WTC11 (cell line): ENCODE measurements around the gene ELF5. TPM values are rescaled to one million over a fixed set of nuclear protein-coding genes. Genes with fewer than 3 reads are reported as not detected.

Experiments used
- ATAC-seq: fragments of 200-7000 bp; cut with Tn5 transposase; 2 replicates; pipeline ENCODE4 v1.10.0; 2021; ENCODE audit warnings: mild to moderate bottlenecking, moderate library complexity
- CTCF ChIA-PET: fragments of 300-600 bp; sonication (Branson Sonifier 250); formaldehyde crosslinking; loops from one replicate; lab custom pipeline; 2021; ENCODE audit warnings: antibody characterized with exemption; lab: Charles Lee
- POLR2A ChIA-PET: fragments of 350-600 bp; sonication (Branson Sonifier 250); formaldehyde crosslinking; loops from one replicate; lab custom pipeline; 2021; ENCODE audit warnings: antibody characterized with exemption; lab: Charles Lee
- DNase-seq: peaks from one replicate; pipeline ENCODE4 v3.0.0; 2021; ENCODE audit warnings: low spot score
- H3K27ac Mint-ChIP-seq: 2 replicates; pipeline ENCODE4 v1.8.0; 2021; ENCODE audit warnings: mixed read lengths
- H3K27me3 Mint-ChIP-seq: 2 replicates; pipeline ENCODE4 v1.8.0; 2021; ENCODE audit warnings: low read depth, mild to moderate bottlenecking, moderate library complexity, mixed read lengths
- H3K36me3 Mint-ChIP-seq: 2 replicates; pipeline ENCODE4 v1.8.0; 2021; ENCODE audit warnings: mixed read lengths
- H3K4me1 Mint-ChIP-seq: 2 replicates; pipeline ENCODE4 v1.8.0; 2022; ENCODE audit warnings: mixed read lengths
- H3K4me3 Mint-ChIP-seq: 2 replicates; pipeline ENCODE4 v1.8.0; 2021; ENCODE audit warnings: mild to moderate bottlenecking, moderate library complexity, mixed read lengths
- H3K9me3 Mint-ChIP-seq: 2 replicates; pipeline ENCODE4 v1.8.0; 2021; ENCODE audit warnings: mixed read lengths
- ATF2 ChIP-seq: sonication (generic); formaldehyde crosslinking; IDR thresholded peaks from 2 replicates; pipeline ENCODE4 v1.8.1; 2022; ENCODE audit warnings: low read depth, missing genetic modification reagents, borderline replicate concordance
- ETV6 ChIP-seq: sonication (generic); formaldehyde crosslinking; IDR thresholded peaks from 2 replicates; pipeline ENCODE4 v1.8.1; 2022; ENCODE audit warnings: mild to moderate bottlenecking, missing genetic modification reagents
- FOXP1 ChIP-seq: sonication (generic); formaldehyde crosslinking; IDR thresholded peaks from 2 replicates; pipeline ENCODE4 v1.8.0; 2022; ENCODE audit warnings: missing genetic modification reagents, mild to moderate bottlenecking, moderate library complexity, borderline replicate concordance
- JAZF1 ChIP-seq: fragments of 250-450 bp; sonication (Bioruptor Pico); IDR thresholded peaks from 2 replicates; pipeline ENCODE4 v1.9.0; 2021; ENCODE audit warnings: moderate library complexity, mild to moderate bottlenecking, inconsistent platforms
- NFE2L1 ChIP-seq: sonication (generic); formaldehyde crosslinking; IDR thresholded peaks from 2 replicates; pipeline ENCODE4 v1.8.1; 2023; ENCODE audit warnings: missing genetic modification reagents
- PRRX2 ChIP-seq: fragments of 250-450 bp; sonication (Bioruptor Pico); IDR thresholded peaks from 2 replicates; pipeline ENCODE4 v1.8.0; 2021; ENCODE audit warnings: mild to moderate bottlenecking
- SOX15 ChIP-seq: fragments of 250-450 bp; sonication (Bioruptor Pico); IDR thresholded peaks from 2 replicates; pipeline ENCODE4 v1.9.0; 2021; ENCODE audit warnings: mild to moderate bottlenecking
- SP1 ChIP-seq: sonication (generic); formaldehyde crosslinking; conservative IDR thresholded peaks from 2 replicates; pipeline ENCODE4 v1.8.1; 2022; ENCODE audit warnings: missing genetic modification reagents
- ZBTB43 ChIP-seq: sonication (generic); formaldehyde crosslinking; IDR thresholded peaks from 2 replicates; pipeline ENCODE4 v1.8.1; 2023; ENCODE audit warnings: mild to moderate bottlenecking, missing genetic modification reagents
- ZNF416 ChIP-seq: fragments of 250-450 bp; sonication (Bioruptor Pico); IDR thresholded peaks from 2 replicates; pipeline ENCODE4 v1.9.0; 2021; ENCODE audit warnings: mild to moderate bottlenecking, inconsistent platforms
- total RNA-seq: library from RNA; stranded (reverse); gene quantifications from 3 replicates; pipeline ENCODE4 v1.2.3, GENCODE V29; 2021
- TF ChIP-seq, protein P1 (sequence below): fragments of 250-450 bp; sonication (Bioruptor Pico); IDR thresholded peaks from 2 replicates; pipeline ENCODE4 v1.9.0; 2021; ENCODE audit warnings: mild to moderate bottlenecking, borderline replicate concordance
- TF ChIP-seq, protein P2 (sequence below): sonication (generic); formaldehyde crosslinking; IDR thresholded peaks from 2 replicates; pipeline ENCODE4 v1.8.0; 2023; ENCODE audit warnings: missing genetic modification reagents
- TF ChIP-seq, protein P3 (sequence below): sonication (generic); formaldehyde crosslinking; conservative IDR thresholded peaks from 2 replicates; pipeline ENCODE4 v1.8.1; 2022; ENCODE audit warnings: mild to moderate bottlenecking, missing genetic modification reagents
- TF ChIP-seq, protein P4 (sequence below): fragments of 250-450 bp; sonication (Bioruptor Pico); IDR thresholded peaks from 2 replicates; pipeline ENCODE4 v1.9.0; 2021; ENCODE audit warnings: mild to moderate bottlenecking

The ELF5 gene
- total RNA-seq, 1 experiment from 2014 or later: not detected

- TF ChIP-seq, protein P1, sequence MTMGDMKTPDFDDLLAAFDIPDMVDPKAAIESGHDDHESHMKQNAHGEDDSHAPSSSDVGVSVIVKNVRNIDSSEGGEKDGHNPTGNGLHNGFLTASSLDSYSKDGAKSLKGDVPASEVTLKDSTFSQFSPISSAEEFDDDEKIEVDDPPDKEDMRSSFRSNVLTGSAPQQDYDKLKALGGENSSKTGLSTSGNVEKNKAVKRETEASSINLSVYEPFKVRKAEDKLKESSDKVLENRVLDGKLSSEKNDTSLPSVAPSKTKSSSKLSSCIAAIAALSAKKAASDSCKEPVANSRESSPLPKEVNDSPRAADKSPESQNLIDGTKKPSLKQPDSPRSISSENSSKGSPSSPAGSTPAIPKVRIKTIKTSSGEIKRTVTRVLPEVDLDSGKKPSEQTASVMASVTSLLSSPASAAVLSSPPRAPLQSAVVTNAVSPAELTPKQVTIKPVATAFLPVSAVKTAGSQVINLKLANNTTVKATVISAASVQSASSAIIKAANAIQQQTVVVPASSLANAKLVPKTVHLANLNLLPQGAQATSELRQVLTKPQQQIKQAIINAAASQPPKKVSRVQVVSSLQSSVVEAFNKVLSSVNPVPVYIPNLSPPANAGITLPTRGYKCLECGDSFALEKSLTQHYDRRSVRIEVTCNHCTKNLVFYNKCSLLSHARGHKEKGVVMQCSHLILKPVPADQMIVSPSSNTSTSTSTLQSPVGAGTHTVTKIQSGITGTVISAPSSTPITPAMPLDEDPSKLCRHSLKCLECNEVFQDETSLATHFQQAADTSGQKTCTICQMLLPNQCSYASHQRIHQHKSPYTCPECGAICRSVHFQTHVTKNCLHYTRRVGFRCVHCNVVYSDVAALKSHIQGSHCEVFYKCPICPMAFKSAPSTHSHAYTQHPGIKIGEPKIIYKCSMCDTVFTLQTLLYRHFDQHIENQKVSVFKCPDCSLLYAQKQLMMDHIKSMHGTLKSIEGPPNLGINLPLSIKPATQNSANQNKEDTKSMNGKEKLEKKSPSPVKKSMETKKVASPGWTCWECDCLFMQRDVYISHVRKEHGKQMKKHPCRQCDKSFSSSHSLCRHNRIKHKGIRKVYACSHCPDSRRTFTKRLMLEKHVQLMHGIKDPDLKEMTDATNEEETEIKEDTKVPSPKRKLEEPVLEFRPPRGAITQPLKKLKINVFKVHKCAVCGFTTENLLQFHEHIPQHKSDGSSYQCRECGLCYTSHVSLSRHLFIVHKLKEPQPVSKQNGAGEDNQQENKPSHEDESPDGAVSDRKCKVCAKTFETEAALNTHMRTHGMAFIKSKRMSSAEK (CRISPR knock-in tag): no peak
- TF ChIP-seq, protein P2, sequence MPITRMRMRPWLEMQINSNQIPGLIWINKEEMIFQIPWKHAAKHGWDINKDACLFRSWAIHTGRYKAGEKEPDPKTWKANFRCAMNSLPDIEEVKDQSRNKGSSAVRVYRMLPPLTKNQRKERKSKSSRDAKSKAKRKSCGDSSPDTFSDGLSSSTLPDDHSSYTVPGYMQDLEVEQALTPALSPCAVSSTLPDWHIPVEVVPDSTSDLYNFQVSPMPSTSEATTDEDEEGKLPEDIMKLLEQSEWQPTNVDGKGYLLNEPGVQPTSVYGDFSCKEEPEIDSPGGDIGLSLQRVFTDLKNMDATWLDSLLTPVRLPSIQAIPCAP (CRISPR knock-in tag): no peak
- TF ChIP-seq, protein P3, sequence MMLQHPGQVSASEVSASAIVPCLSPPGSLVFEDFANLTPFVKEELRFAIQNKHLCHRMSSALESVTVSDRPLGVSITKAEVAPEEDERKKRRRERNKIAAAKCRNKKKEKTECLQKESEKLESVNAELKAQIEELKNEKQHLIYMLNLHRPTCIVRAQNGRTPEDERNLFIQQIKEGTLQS: no peak
- TF ChIP-seq ZBTB43 (CRISPR knock-in tag): no peak
- no peak for TF ChIP-seq SOX15 (CRISPR knock-in tag)
- TF ChIP-seq JAZF1 (CRISPR knock-in tag): no peak
- TF ChIP-seq, protein P4, sequence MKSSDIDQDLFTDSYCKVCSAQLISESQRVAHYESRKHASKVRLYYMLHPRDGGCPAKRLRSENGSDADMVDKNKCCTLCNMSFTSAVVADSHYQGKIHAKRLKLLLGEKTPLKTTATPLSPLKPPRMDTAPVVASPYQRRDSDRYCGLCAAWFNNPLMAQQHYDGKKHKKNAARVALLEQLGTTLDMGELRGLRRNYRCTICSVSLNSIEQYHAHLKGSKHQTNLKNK (CRISPR knock-in tag): no peak
- TF ChIP-seq ZNF416 (CRISPR knock-in tag): no peak
These were observed 64.6 kb downstream of the ELF5 start (continued) for GRCh38 chr11:34449013-34449412.

DNA sequence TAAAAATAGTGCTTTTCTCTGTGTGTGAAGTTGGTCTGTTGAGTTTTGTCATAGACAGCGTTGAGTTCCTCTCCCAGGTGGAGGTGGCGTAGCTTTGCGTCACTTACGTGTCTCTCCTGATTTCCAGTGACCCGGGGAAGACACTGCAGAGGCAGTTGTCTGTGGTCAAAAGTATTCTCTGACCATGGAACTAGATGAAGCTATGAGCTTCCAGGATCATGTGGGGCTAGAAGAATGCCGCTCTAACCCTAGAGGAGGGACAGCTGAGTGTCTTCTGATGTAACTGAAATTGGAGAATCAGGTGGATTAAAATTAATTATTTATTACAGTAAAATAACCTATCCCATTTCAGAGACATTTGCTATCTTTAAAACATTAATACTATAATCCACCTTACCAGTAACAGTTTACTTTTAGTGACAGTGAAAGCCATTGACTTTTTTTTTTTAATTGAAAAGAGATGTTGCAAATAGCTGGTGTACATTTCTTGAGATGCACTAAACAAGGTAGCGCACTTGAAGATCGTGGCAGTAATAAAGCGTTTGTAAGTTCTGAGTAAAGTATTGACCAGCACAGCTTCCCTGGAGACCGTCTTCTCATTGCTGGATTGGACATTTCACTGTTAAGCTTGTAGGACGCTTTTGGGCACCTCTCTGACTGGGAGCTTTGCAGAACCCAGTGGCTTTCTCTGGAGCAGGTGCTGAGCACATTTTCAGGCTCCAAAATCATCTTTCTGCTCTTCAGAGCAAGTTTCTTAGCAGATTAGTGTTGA is 65.2 kb downstream of the ELF5 start:
- Mint-ChIP-seq H3K27ac (no peak overlapping the region), H3K27me3 (peaks cover 2% of the 10 kb centered on the region; the same call in 1 of the 2 replicates), H3K4me1 (no peaks in the 10 kb centered on the region), H3K4me3 (no peak overlapping the region), H3K9me3 (no peaks in the 10 kb centered on the region), H3K36me3 (peaks cover 4% of the 10 kb centered on the region; the same call in 1 of the 2 replicates)
- POLR2A ChIA-PET: no interaction called here
- no peak for ATAC-seq
- TF ChIP-seq ATF2 (CRISPR knock-in tag) (no peak), PRRX2 (CRISPR knock-in tag) (no peak), FOXP1 (CRISPR knock-in tag) (no peak), SP1 (CRISPR knock-in tag) (no peak), NFE2L1 (no peak), ETV6 (CRISPR knock-in tag) (no peak)
- TF ChIP-seq, protein P3: no peak
- no peak for DNase-seq
- CTCF ChIA-PET: no interaction called here
